Neural progenitor cell (in vitro differentiated cells): Measurements from ENCODE around the gene MAJIN. TPM values are rescaled to one million over a fixed set of nuclear protein-coding genes. Genes with fewer than 3 reads are reported as not detected.
A peak's percentile ranks its signal among the peaks of the same experiment; 100 is the strongest.

Source experiments
- DNase-seq: peaks from one replicate; pipeline ENCODE4 v3.0.0-alpha.2; 2016; ENCODE audit warnings: low spot score
- H2AFZ ChIP-seq: fragments of 200-600 bp; sonication (generic); replicated peaks from 2 replicates; pipeline ENCODE4 v1.6.1; 2016; ENCODE audit warnings: antibody characterized with exemption
- H3F3A ChIP-seq: fragments of 200-600 bp; sonication (generic); 2 replicates; pipeline ENCODE4 v1.6.1; 2016; ENCODE audit warnings: antibody characterized with exemption, low read depth
- H3K27ac ChIP-seq: fragments of 200-600 bp; sonication (generic); 2 replicates; pipeline ENCODE4 v1.5.1; 2016; ENCODE audit warnings: mild to moderate bottlenecking
- H3K27me3 ChIP-seq: fragments of 200-600 bp; sonication (generic); 2 replicates; pipeline ENCODE4 v1.6.1; 2016; ENCODE audit warnings: mild to moderate bottlenecking, moderate library complexity
- H3K36me3 ChIP-seq: fragments of 200-600 bp; sonication (generic); 2 replicates; pipeline ENCODE4 v1.5.1; 2016
- H3K4me1 ChIP-seq: fragments of 200-600 bp; sonication (generic); 2 replicates; pipeline ENCODE4 v1.6.1; 2016; ENCODE audit warnings: mixed run types
- H3K4me2 ChIP-seq: fragments of 200-600 bp; sonication (generic); 2 replicates; pipeline ENCODE4 v1.6.1; 2016
- H3K4me3 ChIP-seq: fragments of 200-600 bp; sonication (generic); 2 replicates; pipeline ENCODE4 v1.5.1; 2016
- H3K79me2 ChIP-seq: fragments of 200-600 bp; sonication (generic); 2 replicates; pipeline ENCODE4 v1.6.1; 2016; ENCODE audit warnings: low read depth
- H3K9ac ChIP-seq: fragments of 200-600 bp; sonication (generic); 2 replicates; pipeline ENCODE4 v1.6.1; 2016
- H3K9me3 ChIP-seq: fragments of 200-600 bp; sonication (generic); 2 replicates; pipeline ENCODE4 v1.5.1; 2016; ENCODE audit warnings: low read depth
- H4K20me1 ChIP-seq: fragments of 200-600 bp; sonication (generic); 2 replicates; pipeline ENCODE4 v1.6.1; 2016; ENCODE audit warnings: low read depth
- H3K27ac Mint-ChIP-seq: 3 replicates; pipeline ENCODE4 v1.8.0; 2021; ENCODE audit warnings: mixed read lengths
- H3K27me3 Mint-ChIP-seq: 2 replicates; pipeline ENCODE4 v1.8.0; 2022; ENCODE audit warnings: low read depth, mild to moderate bottlenecking, inconsistent platforms, moderate library complexity, mixed read lengths; ENCODE audit not compliant: insufficient read depth
- H3K36me3 Mint-ChIP-seq: 3 replicates; pipeline ENCODE4 v1.8.0; 2021; ENCODE audit warnings: mixed read lengths
- H3K4me1 Mint-ChIP-seq: 3 replicates; pipeline ENCODE4 v1.8.0; 2021; ENCODE audit warnings: mixed read lengths
- H3K4me3 Mint-ChIP-seq: 3 replicates; pipeline ENCODE4 v1.8.0; 2021; ENCODE audit warnings: mild to moderate bottlenecking, moderate library complexity, mixed read lengths
- H3K9me3 Mint-ChIP-seq: 3 replicates; pipeline ENCODE4 v1.8.0; 2020; ENCODE audit warnings: mixed read lengths
- CTCF ChIP-seq: fragments of 200-600 bp; sonication (generic); IDR thresholded peaks from 2 replicates; pipeline ENCODE4 v1.5.1; 2017; ENCODE audit warnings: antibody characterized with exemption, mild to moderate bottlenecking
- EZH2 ChIP-seq: fragments of 200-600 bp; sonication (generic); IDR thresholded peaks from 2 replicates; pipeline ENCODE4 v1.6.1; 2017; ENCODE audit warnings: antibody characterized with exemption, mild to moderate bottlenecking, moderate library complexity
- EZH2phosphoT487 ChIP-seq: fragments of 200-600 bp; sonication (generic); IDR thresholded peaks from 2 replicates; pipeline ENCODE4 v1.6.1; 2017; ENCODE audit warnings: antibody characterized with exemption
- total RNA-seq: library from RNA; depleted of rRNA; stranded (reverse); fragments of >200 nt; gene quantifications from 2 replicates; pipeline ENCODE4 v1.2.3, GENCODE V29; 2015; ENCODE audit warnings: low replicate concordance

The MAJIN gene
- total RNA-seq, 1 donor from 2014 or later, result not detected

GRCh38 chr11:64969209-64969608 lies 2.7 kb downstream of the MAJIN start:
- H3F3A ChIP-seq, result no peaks in the 10 kb centered on the region
- Mint-ChIP-seq H3K4me3 (no peak overlapping the region), H3K9me3 (no peaks in the 10 kb centered on the region), H3K27ac (peak overlapping the region; percentile 43), H3K4me1 (peaks cover 4% of the 10 kb centered on the region), H3K36me3 (no peaks in the 10 kb centered on the region), H3K27me3 (peaks cover 4% of the 10 kb centered on the region)
- H3K79me2 ChIP-seq, result no peaks in the 10 kb centered on the region
- peaks cover 2% of the 10 kb centered on the region for H3K4me1 ChIP-seq
- H2AFZ ChIP-seq, result no peak overlapping the region
- DNase-seq, result no peak
- H3K27ac ChIP-seq, result no peak overlapping the region
- no peaks in the 10 kb centered on the region for H3K9me3 ChIP-seq
- peaks cover 4% of the 10 kb centered on the region for H3K27me3 ChIP-seq
- no peak overlapping the region for H3K9ac ChIP-seq
- H3K4me3 ChIP-seq, result no peak overlapping the region
- TF ChIP-seq EZH2 (no peak), CTCF (no peak), EZH2phosphoT487 (no peak)
- no peak overlapping the region for H3K4me2 ChIP-seq
- no peaks in the 10 kb centered on the region for H3K36me3 ChIP-seq
- no peaks in the 10 kb centered on the region for H4K20me1 ChIP-seq

- H3K4me3 Mint-ChIP-seq, result no peak overlapping the region
- Histone ChIP-seq H3K9ac (no peak overlapping the region), H3K36me3 (no peaks in the 10 kb centered on the region), H4K20me1 (no peaks in the 10 kb centered on the region), H2AFZ (no peak overlapping the region), H3K4me1 (peaks cover 2% of the 10 kb centered on the region), H3K9me3 (no peaks in the 10 kb centered on the region), H3K27me3 (peaks cover 4% of the 10 kb centered on the region), H3K4me2 (no peak overlapping the region), H3K4me3 (no peak overlapping the region), H3F3A (no peaks in the 10 kb centered on the region), H3K79me2 (no peaks in the 10 kb centered on the region), H3K27ac (no peak overlapping the region)
- no peaks in the 10 kb centered on the region for H3K36me3 Mint-ChIP-seq
- TF ChIP-seq EZH2 (no peak), CTCF (no peak), EZH2phosphoT487 (no peak)
- no peak for DNase-seq
- H3K27ac Mint-ChIP-seq, result no peak overlapping the region
- no peaks in the 10 kb centered on the region for H3K9me3 Mint-ChIP-seq
- H3K27me3 Mint-ChIP-seq, result peaks cover 4% of the 10 kb centered on the region
- peaks cover 4% of the 10 kb centered on the region for H3K4me1 Mint-ChIP-seq
Observed at GRCh38 chr11:64967375-64967774, 4.5 kb downstream of the MAJIN start.

GRCh38 chr11:64963072-64963631 lies 8.8 kb downstream of the MAJIN start:
- Histone ChIP-seq H3K79me2 (no peaks in the 10 kb centered on the region), H3K27me3 (no peaks in the 10 kb centered on the region), H3K9me3 (no peaks in the 10 kb centered on the region), H3K9ac (no peak overlapping the region), H3K4me3 (no peak overlapping the region), H2AFZ (no peak overlapping the region), H3K27ac (no peak overlapping the region), H3K4me2 (no peak overlapping the region), H3F3A (no peaks in the 10 kb centered on the region), H4K20me1 (no peaks in the 10 kb centered on the region), H3K36me3 (no peaks in the 10 kb centered on the region), H3K4me1 (peaks cover 2% of the 10 kb centered on the region)
- Mint-ChIP-seq H3K4me3 (no peak overlapping the region), H3K4me1 (peaks cover 4% of the 10 kb centered on the region), H3K9me3 (no peaks in the 10 kb centered on the region), H3K27me3 (no peaks in the 10 kb centered on the region), H3K27ac (no peak overlapping the region), H3K36me3 (no peaks in the 10 kb centered on the region)
- no peak for DNase-seq
- TF ChIP-seq CTCF (no peak), EZH2phosphoT487 (no peak), EZH2 (no peak)
